DLD1 (cell line): Measurements from ENCODE around the gene SKAP2.

ENCODE experiments used
- in situ Hi-C: cut with HindIII; loops from 2 replicates; pipeline ENCODE4 v1.10.0; 2017; ENCODE audit warnings: low sequenced_read_pairs

Gene SKAP2

DNA sequence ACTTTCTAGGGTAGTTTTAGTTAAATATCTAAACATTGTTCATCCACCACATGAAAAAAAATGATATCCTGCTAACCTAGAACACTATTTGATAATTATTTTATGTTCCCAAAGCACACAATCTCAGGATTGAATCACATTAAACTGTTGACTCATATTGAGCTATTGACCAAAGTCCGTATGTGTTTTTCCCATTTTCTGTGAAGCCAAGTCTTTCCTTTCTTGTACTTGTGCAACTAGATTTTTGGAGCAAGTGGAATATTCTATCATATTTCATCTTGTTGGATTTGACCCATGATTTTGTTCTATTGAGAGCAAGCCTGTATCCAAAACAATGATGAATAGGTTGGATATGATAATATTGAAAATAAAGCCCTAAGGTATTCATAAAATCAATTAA, 164.6 kb downstream of the SKAP2 start:
- in situ Hi-C loops = no loop called here

DNA sequence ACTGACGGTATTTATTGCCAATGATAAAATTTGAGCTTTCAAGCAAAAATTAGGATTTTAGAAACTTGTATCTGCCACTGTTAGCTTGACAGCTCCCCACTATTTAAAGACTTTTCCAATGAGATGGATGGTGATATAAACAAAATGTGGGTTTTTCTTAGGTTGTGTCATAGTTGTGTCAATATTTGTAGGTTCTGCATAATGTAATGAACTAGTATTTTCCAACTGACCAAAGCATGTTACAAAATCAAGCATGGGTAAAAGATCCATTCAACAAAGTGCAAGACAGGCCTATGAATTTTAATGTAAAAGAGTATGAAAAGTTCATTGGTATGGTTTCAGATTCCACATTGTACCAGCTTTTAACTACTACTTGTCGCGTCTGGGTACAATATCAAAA, 165.6 kb downstream of the SKAP2 start:
- in situ Hi-C loops = no loop called here

DNA sequence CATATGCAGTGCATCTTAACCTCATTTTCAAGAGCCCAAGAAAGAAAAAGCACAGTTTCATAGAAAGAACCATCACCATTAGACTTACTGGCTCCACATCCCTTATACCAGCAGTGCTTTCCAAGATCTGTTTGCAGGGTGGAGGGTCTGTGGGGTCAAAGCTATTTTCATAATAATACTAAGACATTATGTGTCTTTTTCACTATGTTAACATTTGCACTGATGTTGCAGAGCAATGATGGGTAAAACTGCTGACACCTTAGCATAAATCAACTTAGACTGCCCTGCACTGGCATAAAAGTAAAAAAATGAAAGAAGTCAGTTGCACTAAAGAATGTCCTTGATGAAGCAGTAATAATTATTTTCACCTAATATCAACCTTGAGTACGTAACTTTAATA, 166.2 kb downstream of the SKAP2 start:
- in situ Hi-C loops = no loop called here

DNA sequence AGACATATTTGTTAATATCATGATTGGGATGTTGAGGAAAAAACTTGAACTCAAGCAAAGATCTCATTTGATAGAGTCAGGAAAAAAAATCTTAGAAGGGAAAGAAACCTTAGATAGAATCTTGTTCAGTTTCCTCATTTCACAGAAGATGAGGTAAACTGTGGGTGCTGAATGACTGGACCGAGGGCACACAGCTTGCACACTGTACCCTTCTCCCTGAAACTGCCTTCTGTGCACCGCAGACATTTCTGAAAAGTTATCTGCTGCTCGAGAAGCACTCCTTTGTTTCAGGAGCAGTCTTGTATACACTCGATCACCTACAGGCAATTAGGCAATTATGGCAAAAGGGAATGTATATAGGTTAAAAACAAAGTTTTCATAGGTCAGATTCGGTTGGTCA, 167.4 kb downstream of the SKAP2 start:
- in situ Hi-C loops = no loop called here

DNA sequence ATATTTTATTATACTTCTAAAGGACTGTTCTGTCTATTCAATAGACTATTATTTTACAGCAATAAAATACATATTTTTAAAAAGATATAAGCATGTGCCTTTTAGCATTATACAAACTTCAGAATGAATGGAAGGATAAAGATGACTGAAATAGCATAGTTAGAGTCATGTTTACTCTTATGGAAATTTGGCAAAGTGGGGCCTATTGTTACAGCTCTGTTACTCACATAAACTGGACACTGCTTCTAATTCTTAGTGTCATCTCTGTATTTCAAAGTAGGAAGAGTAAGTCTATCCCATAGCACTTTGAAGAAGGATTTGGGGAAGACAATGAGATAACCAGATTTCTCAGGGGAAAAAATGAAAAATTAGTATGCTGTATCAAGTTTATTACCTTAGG, 168.2 kb downstream of the SKAP2 start:
- in situ Hi-C loops = no loop called here

DNA sequence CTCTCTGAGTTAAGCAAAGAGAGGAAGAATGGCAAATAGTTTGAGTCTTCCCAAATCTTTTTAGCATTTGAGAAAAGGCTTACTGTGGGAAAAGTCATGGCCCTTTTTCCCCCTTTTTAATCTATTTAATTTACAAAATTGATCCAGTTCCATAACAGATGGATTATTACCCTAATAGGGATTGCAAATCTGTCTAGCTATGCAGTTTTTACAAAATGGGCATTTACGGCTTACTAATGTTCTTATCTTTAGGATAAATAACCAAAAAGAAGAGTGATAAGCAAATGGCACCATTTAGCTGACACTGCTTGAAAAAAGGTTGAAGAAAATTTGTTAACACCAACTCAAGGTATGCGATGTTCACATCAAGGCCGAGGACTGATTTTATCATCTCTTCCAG, 169.7 kb downstream of the SKAP2 start:
- in situ Hi-C loops = no loop called here

DNA sequence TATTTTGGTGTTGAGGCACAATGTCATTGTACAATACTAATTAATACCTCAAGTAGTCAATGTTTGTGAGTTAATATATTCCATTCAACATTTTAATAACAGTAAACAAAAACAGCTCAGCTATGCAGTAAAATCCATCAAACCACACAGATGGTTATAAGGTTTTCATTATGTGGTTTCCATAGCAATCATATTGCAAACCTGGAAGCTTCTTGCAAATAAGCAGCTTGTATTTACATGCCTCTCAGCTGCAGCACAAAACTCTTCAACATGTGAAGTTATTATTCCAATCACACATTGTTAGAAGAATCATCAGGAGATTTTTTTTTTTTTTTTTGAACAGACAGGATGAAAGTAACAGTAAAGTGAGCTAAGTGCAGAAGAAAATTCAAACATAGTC, 170.2 kb downstream of the SKAP2 start:
- in situ Hi-C loops = no loop called here

DNA sequence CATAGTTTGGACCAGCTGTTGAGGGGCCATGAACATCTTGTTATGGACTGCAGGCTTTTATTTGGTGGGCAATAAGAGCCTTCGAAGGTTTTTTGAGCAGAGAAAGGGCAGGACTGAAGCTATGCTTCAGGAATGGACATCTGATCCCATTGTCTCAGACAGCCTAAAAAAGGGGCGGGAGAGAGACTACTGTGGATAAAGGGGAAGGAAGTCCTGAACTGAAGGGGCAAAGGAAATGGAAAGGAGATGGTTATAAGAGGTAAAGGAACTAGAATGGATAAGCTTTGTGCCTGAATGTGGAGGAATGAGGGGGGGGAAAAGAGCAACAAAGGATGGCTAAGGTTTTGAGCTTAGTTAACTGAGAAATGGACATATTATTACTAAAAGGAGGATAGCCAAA, 172.5 kb downstream of the SKAP2 start:
- in situ Hi-C loops = no loop called here

DNA sequence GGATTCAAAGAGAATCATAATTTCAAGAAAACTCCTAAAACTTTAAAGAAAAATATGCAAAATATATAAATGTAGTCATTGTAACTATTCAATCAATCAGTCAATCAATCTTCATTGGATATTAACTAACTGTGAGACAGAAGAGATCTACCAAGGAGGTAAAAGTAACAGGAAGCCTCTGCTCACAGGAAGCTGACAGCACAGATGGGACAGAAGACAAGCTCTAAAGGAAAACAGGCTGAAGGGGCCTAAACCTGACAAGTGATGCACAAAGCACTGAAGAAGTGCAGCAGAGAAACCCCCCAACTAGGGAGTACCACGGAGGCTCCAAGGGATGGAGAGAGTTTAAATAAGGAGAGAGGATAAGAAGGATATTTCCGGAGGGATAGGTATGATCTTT, 173.0 kb downstream of the SKAP2 start:
- in situ Hi-C loops = no loop called here

GRCh38 chr7:26690135-26690805, 174.1 kb downstream of the SKAP2 start:
- in situ Hi-C loops = no loop called here

DNA sequence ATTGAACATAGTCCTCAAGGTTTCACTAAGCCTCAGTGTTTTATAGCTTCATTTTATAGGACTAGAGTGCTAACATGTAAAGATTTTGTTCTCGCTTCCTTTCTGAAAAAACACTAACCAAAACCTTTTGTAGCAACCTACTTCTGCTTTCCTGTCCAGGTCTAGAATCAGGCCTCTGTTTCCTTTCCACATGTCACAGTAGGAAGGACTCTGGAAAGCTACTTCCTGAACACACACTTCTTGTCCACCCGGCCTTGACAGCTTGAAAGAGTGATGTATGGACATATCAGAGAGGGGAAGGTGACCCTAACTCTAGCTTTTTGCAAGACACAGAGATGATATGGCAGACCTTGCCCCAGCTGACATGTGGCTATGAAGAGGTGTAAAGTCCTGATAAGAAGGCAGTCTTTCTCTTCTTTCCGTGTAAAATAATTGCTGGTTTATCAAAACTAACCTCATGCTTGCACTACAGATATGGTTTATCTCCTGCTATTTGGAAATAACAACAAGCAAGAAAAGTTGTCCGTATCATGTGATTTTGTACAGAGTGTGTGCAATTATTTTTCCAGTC, 175.4 kb downstream of the SKAP2 start:
- in situ Hi-C loops = no loop called here

DNA sequence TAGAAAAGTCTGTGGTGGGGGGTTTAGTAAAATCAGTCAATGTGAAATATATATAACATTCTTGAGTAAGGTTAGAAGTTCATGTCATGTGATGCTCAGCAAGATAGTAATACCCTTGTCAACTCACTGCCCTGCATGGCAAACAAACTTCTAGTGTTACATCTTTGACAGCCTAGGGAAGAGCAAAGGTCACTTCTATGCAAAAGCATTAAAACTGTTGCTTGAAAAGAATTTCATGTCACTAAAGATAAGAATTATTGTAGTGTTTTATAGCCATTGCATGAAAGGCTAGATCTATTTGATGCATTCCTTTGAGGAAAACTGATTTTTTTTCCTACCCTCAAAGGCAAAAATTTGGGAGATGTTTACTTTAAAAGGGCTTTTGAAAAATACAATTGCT, 176.0 kb downstream of the SKAP2 start:
- in situ Hi-C loops = no loop called here

DNA sequence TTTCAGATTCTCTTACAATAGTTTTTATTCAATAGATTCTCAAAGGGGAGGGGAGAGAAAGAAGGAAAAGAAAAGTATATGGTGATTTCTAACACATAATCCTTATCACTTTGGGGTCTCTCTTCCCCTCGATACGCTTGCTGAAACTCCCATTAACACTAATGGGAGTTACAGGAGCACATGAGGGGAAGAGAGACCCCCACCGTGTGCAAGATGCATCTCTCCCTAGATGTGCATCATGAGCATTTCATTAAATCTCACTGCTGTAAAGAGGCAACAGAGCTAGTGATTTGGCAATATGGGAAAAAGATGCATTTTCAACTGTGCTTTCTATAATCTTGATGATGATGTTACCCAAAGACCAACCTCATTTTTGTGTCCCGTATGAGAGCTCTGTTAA, 177.4 kb downstream of the SKAP2 start:
- in situ Hi-C loops = no loop called here

DNA sequence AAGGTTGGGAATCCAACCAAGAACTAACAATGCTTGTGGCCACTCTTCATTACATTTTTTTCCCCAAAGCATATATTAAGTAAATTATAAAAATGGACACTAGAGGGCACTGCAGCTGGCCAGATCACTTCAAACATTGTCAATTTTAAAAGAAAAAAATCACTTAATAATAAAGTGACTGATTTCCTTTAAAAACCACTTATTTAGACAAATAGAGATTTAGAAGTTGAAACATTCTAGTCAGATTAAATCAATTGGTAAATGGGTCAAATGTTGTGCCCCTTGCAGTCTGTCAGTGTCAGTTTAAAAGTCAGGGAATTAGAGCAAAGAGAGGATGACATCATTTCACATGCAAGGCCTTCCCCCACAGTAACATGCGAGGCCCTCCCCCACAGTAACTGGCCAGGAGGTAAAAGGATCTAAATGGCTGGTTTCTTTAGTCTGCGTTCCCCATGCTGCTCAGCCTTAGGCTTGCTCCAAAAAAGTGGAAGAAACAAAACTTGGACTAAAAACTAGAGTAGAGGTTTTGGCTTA, 177.9 kb downstream of the SKAP2 start:
- in situ Hi-C loops = no loop called here

DNA sequence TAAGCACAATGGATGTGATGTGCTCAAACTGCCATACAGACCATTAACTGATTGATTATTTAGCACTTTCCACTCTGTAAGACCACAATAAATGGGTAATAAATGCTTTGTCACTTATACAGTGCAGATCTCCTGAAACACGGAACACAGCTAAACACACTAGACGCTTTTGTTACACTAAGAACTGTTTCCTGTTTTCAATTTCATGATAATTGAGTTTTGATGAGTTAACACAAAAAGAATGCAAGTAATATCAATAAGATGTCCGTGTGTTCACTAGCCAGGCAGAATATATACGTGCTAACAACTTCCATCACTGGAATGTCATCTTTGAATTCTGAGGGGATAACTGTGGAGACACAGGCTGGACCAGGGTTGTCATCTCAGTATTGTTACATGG, 178.8 kb downstream of the SKAP2 start:
- in situ Hi-C loops = no loop called here

DNA sequence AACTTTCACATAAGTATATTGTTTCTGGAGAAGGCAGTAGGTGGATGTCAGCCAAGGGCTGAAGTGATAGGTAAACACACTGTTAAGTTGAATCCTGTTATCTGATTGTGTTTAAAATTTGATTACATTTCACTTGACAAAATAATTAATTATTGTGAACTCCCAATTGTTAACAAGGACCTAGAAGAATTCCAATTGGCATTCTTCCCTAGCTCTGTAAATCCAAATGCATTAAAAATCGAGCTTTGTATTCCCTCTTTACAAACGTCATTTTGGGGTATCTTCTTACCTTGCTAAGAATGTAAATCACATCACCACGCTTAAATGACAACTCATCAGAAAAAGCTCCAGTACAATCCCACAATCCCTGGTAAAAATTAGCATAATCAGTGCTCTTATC, 179.9 kb downstream of the SKAP2 start:
- in situ Hi-C loops = no loop called here

DNA sequence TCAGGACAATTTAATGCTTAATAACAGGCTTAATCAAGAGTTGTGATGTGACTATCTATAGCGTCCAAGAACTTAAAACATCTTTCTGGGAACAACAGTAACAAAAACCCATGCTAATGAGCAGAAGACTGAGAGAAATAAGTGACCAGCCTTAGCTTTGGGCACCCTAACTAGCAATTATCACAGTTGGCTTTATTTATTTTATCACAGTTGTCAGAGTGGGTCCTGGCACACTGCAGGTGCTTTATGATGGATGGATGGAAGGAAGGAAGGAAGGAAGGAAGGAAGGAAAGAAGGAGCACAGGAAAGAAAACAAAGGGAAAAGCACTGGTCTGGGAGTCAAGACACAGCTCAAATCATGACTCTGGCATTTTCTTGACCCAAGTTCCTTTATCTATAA, 181.1 kb downstream of the SKAP2 start:
- in situ Hi-C loops = no loop called here

DNA sequence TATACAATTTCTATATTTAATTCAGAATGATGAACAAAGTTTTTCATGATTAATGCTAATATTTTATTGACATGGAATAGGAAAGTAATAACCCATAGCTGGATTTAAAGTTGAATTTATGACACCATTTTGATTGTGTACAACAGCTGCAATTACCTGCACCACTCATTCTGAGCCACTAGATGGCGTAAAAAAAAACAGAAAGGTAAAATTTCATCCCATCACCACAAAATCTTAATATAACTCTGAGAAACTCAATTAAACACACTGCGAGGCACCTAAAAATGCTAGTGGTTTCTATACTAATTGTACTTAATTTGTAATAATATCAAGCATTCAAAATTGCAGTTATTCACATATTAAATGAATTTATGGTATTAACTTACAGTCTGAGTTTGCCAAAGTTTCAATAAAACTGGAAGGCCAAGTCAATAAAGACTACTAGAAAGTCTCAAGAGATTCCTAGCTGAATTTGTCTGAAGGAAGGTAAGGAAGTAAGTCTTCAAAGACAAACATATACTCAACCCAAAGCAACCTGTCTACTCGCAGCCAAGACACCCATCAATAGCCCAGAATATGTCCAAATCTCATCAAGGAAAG, 182.5 kb downstream of the SKAP2 start:
- in situ Hi-C loops = no loop called here

GRCh38 chr7:26680587-26680986, 183.8 kb downstream of the SKAP2 start:
- in situ Hi-C loops = no loop called here

GRCh38 chr7:26675143-26675887, 189.1 kb downstream of the SKAP2 start:
- in situ Hi-C loops = loop anchor here (10.0 kb wide), 1 partner anchor 301 kb away; no protein-coding TSS in a partner anchor

DNA sequence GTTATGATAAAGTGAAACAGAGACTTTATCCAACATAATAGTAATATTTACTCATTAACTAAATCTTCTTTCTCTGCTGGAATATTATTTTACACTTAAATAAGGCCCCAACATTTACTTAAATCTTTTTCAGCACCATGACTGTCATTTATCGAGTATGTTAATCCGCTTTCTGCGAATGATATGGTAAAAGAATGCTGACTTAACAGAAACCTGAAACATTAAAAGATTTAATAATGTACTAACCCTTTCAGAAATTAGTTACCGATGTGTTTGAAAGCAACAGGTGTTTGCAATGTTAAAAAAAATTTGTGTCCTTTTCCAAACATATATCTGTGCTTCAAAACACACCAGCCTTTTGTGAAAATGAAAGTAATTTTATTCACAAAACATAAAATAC, 190.5 kb downstream of the SKAP2 start:
- in situ Hi-C loops = loop anchor here (10.0 kb wide), 1 partner anchor 299 kb away; no protein-coding TSS in a partner anchor

GRCh38 chr7:26673271-26673670, 191.1 kb downstream of the SKAP2 start:
- in situ Hi-C loops = loop anchor here (10.0 kb wide), 1 partner anchor 298 kb away; no protein-coding TSS in a partner anchor
